WTC11 (cell line): ENCODE results near the gene ALOXE3. TPM values are rescaled to one million over a fixed set of nuclear protein-coding genes. Genes with fewer than 3 reads are reported as not detected.

Experiments
- ATAC-seq: fragments of 200-7000 bp; cut with Tn5 transposase; 2 replicates; pipeline ENCODE4 v1.10.0; 2021; ENCODE audit warnings: mild to moderate bottlenecking, moderate library complexity
- CTCF ChIA-PET: fragments of 300-600 bp; sonication (Branson Sonifier 250); formaldehyde crosslinking; loops from one replicate; lab custom pipeline; 2021; ENCODE audit warnings: antibody characterized with exemption; lab: Charles Lee
- POLR2A ChIA-PET: fragments of 350-600 bp; sonication (Branson Sonifier 250); formaldehyde crosslinking; loops from one replicate; lab custom pipeline; 2021; ENCODE audit warnings: antibody characterized with exemption; lab: Charles Lee
- DNase-seq: peaks from one replicate; pipeline ENCODE4 v3.0.0; 2021; ENCODE audit warnings: low spot score
- H3K27ac Mint-ChIP-seq: 2 replicates; pipeline ENCODE4 v1.8.0; 2021; ENCODE audit warnings: mixed read lengths
- H3K27me3 Mint-ChIP-seq: 2 replicates; pipeline ENCODE4 v1.8.0; 2021; ENCODE audit warnings: low read depth, mild to moderate bottlenecking, moderate library complexity, mixed read lengths
- H3K36me3 Mint-ChIP-seq: 2 replicates; pipeline ENCODE4 v1.8.0; 2021; ENCODE audit warnings: mixed read lengths
- H3K4me1 Mint-ChIP-seq: 2 replicates; pipeline ENCODE4 v1.8.0; 2022; ENCODE audit warnings: mixed read lengths
- H3K4me3 Mint-ChIP-seq: 2 replicates; pipeline ENCODE4 v1.8.0; 2021; ENCODE audit warnings: mild to moderate bottlenecking, moderate library complexity, mixed read lengths
- H3K9me3 Mint-ChIP-seq: 2 replicates; pipeline ENCODE4 v1.8.0; 2021; ENCODE audit warnings: mixed read lengths
- CBFB ChIP-seq: sonication (generic); formaldehyde crosslinking; IDR thresholded peaks from 2 replicates; pipeline ENCODE4 v1.8.1; 2022; ENCODE audit warnings: mild to moderate bottlenecking, low read depth, missing genetic modification reagents
- CREB1 ChIP-seq: sonication (generic); formaldehyde crosslinking; IDR thresholded peaks from 2 replicates; pipeline ENCODE4 v1.8.0; 2023; ENCODE audit warnings: mild to moderate bottlenecking, missing genetic modification reagents
- CTCF ChIP-seq: fragments of 200-600 bp; IDR thresholded peaks from 2 replicates; pipeline ENCODE4 v1.8.0; 2022; ENCODE audit warnings: antibody characterized with exemption
- EMX1 ChIP-seq: fragments of 250-450 bp; sonication (Bioruptor Pico); IDR thresholded peaks from 2 replicates; pipeline ENCODE4 v1.8.0; 2021; ENCODE audit warnings: mild to moderate bottlenecking
- ETV6 ChIP-seq: sonication (generic); formaldehyde crosslinking; IDR thresholded peaks from 2 replicates; pipeline ENCODE4 v1.8.1; 2022; ENCODE audit warnings: mild to moderate bottlenecking, missing genetic modification reagents
- FOXK1 ChIP-seq: sonication (generic); formaldehyde crosslinking; IDR thresholded peaks from 2 replicates; pipeline ENCODE4 v1.8.0; 2022; ENCODE audit warnings: mild to moderate bottlenecking, moderate library complexity, missing genetic modification reagents
- GABPB1 ChIP-seq: sonication (generic); formaldehyde crosslinking; IDR thresholded peaks from 2 replicates; pipeline ENCODE4 v1.8.1; 2023; ENCODE audit warnings: mild to moderate bottlenecking, missing genetic modification reagents
- NFYB ChIP-seq: sonication (generic); formaldehyde crosslinking; conservative IDR thresholded peaks from 2 replicates; pipeline ENCODE4 v1.8.0; 2022; ENCODE audit warnings: low read depth, missing genetic modification reagents
- NR3C1 ChIP-seq: sonication (generic); formaldehyde crosslinking; conservative IDR thresholded peaks from 2 replicates; pipeline ENCODE4 v1.8.1; 2023; ENCODE audit warnings: low read depth, mild to moderate bottlenecking, missing genetic modification reagents
- SOX15 ChIP-seq: fragments of 250-450 bp; sonication (Bioruptor Pico); IDR thresholded peaks from 2 replicates; pipeline ENCODE4 v1.9.0; 2021; ENCODE audit warnings: mild to moderate bottlenecking
- TEAD4 ChIP-seq: sonication (generic); formaldehyde crosslinking; IDR thresholded peaks from 2 replicates; pipeline ENCODE4 v1.8.0; 2022; ENCODE audit warnings: mild to moderate bottlenecking, missing genetic modification reagents
- USF1 ChIP-seq: sonication (generic); formaldehyde crosslinking; IDR thresholded peaks from 2 replicates; pipeline ENCODE4 v1.8.0; 2022; ENCODE audit warnings: mild to moderate bottlenecking, missing genetic modification reagents
- ZBTB21 ChIP-seq: sonication (generic); formaldehyde crosslinking; IDR thresholded peaks from 2 replicates; pipeline ENCODE4 v1.8.1; 2023; ENCODE audit warnings: mild to moderate bottlenecking, missing genetic modification reagents, borderline replicate concordance
- ZNF263 ChIP-seq: sonication (generic); formaldehyde crosslinking; IDR thresholded peaks from 2 replicates; pipeline ENCODE4 v1.8.1; 2022; ENCODE audit warnings: low read depth, mild to moderate bottlenecking, moderate library complexity, missing genetic modification reagents
- ZNF396 ChIP-seq: fragments of 250-450 bp; sonication (Bioruptor Pico); IDR thresholded peaks from 2 replicates; pipeline ENCODE4 v1.8.0; 2021; ENCODE audit warnings: mild to moderate bottlenecking, moderate library complexity, borderline replicate concordance
- total RNA-seq: library from RNA; stranded (reverse); gene quantifications from 3 replicates; pipeline ENCODE4 v1.2.3, GENCODE V29; 2021
- TF ChIP-seq, protein P1 (sequence below): sonication (generic); formaldehyde crosslinking; IDR thresholded peaks from 2 replicates; pipeline ENCODE4 v1.8.1; 2023; ENCODE audit warnings: mild to moderate bottlenecking, missing genetic modification reagents
- TF ChIP-seq, protein P2 (sequence below): sonication (generic); formaldehyde crosslinking; conservative IDR thresholded peaks from 2 replicates; pipeline ENCODE4 v1.8.1; 2023; ENCODE audit warnings: mild to moderate bottlenecking, low read depth, missing genetic modification reagents, moderate library complexity
- TF ChIP-seq, protein P3 (sequence below): sonication (generic); formaldehyde crosslinking; IDR thresholded peaks from 2 replicates; pipeline ENCODE4 v1.8.1; 2023; ENCODE audit warnings: mild to moderate bottlenecking, missing genetic modification reagents, moderate library complexity
- TF ChIP-seq, protein P4 (sequence below): fragments of 250-450 bp; sonication (Bioruptor Pico); IDR thresholded peaks from 2 replicates; pipeline ENCODE4 v2.1.2; 2022; ENCODE audit warnings: mild to moderate bottlenecking, moderate library complexity
- TF ChIP-seq, protein P5 (sequence below): sonication (generic); formaldehyde crosslinking; IDR thresholded peaks from 2 replicates; pipeline ENCODE4 v1.8.0; 2023; ENCODE audit warnings: missing genetic modification reagents

Gene ALOXE3
- total RNA-seq, 1 experiment from 2014 or later = 0.81 TPM

- DNase-seq (no peak), ATAC-seq (no peak)
- H3K27ac Mint-ChIP-seq = no peak overlapping the region
- CTCF ChIA-PET = interaction anchor here (1.1 kb wide), 3 partner anchors 14 to 204 kb away, joined by 3 to 8 read pairs (median 4); no protein-coding TSS in a partner anchor
- no peaks in the 10 kb centered on the region for H3K9me3 Mint-ChIP-seq
- POLR2A ChIA-PET = no interaction called here
- no peaks in the 10 kb centered on the region for H3K36me3 Mint-ChIP-seq
- H3K4me1 Mint-ChIP-seq = peaks cover 5% of the 10 kb centered on the region; the same call in 1 of the 2 replicates
- TF ChIP-seq NFYB (CRISPR knock-in tag) (no peak), ZBTB21 (no peak), EMX1 (CRISPR knock-in tag) (no peak), ZNF263 (no peak), USF1 (CRISPR knock-in tag) (no peak), CTCF (no peak), GABPB1 (CRISPR knock-in tag) (no peak), SOX15 (no peak), CREB1 (no peak)
- TF ChIP-seq, protein P1, sequence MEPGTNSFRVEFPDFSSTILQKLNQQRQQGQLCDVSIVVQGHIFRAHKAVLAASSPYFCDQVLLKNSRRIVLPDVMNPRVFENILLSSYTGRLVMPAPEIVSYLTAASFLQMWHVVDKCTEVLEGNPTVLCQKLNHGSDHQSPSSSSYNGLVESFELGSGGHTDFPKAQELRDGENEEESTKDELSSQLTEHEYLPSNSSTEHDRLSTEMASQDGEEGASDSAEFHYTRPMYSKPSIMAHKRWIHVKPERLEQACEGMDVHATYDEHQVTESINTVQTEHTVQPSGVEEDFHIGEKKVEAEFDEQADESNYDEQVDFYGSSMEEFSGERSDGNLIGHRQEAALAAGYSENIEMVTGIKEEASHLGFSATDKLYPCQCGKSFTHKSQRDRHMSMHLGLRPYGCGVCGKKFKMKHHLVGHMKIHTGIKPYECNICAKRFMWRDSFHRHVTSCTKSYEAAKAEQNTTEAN (CRISPR knock-in tag) = no peak
- TF ChIP-seq, protein P2, sequence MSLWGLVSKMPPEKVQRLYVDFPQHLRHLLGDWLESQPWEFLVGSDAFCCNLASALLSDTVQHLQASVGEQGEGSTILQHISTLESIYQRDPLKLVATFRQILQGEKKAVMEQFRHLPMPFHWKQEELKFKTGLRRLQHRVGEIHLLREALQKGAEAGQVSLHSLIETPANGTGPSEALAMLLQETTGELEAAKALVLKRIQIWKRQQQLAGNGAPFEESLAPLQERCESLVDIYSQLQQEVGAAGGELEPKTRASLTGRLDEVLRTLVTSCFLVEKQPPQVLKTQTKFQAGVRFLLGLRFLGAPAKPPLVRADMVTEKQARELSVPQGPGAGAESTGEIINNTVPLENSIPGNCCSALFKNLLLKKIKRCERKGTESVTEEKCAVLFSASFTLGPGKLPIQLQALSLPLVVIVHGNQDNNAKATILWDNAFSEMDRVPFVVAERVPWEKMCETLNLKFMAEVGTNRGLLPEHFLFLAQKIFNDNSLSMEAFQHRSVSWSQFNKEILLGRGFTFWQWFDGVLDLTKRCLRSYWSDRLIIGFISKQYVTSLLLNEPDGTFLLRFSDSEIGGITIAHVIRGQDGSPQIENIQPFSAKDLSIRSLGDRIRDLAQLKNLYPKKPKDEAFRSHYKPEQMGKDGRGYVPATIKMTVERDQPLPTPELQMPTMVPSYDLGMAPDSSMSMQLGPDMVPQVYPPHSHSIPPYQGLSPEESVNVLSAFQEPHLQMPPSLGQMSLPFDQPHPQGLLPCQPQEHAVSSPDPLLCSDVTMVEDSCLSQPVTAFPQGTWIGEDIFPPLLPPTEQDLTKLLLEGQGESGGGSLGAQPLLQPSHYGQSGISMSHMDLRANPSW (CRISPR knock-in tag) = no peak
- TF ChIP-seq, protein P3, sequence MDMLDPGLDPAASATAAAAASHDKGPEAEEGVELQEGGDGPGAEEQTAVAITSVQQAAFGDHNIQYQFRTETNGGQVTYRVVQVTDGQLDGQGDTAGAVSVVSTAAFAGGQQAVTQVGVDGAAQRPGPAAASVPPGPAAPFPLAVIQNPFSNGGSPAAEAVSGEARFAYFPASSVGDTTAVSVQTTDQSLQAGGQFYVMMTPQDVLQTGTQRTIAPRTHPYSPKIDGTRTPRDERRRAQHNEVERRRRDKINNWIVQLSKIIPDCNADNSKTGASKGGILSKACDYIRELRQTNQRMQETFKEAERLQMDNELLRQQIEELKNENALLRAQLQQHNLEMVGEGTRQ (CRISPR knock-in tag) = no peak
- TF ChIP-seq, protein P4, sequence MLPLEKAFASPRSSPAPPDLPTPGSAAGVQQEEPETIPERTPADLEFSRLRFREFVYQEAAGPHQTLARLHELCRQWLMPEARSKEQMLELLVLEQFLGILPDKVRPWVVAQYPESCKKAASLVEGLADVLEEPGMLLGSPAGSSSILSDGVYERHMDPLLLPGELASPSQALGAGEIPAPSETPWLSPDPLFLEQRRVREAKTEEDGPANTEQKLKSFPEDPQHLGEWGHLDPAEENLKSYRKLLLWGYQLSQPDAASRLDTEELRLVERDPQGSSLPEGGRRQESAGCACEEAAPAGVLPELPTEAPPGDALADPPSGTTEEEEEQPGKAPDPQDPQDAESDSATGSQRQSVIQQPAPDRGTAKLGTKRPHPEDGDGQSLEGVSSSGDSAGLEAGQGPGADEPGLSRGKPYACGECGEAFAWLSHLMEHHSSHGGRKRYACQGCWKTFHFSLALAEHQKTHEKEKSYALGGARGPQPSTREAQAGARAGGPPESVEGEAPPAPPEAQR = no peak
- TF ChIP-seq, all 79 proteins: peak for 0
- peaks cover 20% of the 10 kb centered on the region for H3K27me3 Mint-ChIP-seq
- H3K4me3 Mint-ChIP-seq = no peak overlapping the region
Observed at GRCh38 chr17:8096541-8096940, 21.8 kb downstream of the ALOXE3 start.

GRCh38 chr17:8095361-8095760, 23.0 kb downstream of the ALOXE3 start:
- Mint-ChIP-seq H3K27ac (no peak overlapping the region), H3K9me3 (no peaks in the 10 kb centered on the region), H3K27me3 (peaks cover 25% of the 10 kb centered on the region), H3K4me3 (no peak overlapping the region), H3K4me1 (peaks cover 11% of the 10 kb centered on the region), H3K36me3 (no peaks in the 10 kb centered on the region)
- ChIA-PET POLR2A (no interaction called here), CTCF (interaction anchor here (1.1 to 5.5 kb wide), 5 partner anchors 12 to 24 kb away, joined by 4 to 127 read pairs (median 56); partner anchors contain the start of gene ALOXE3)
- ATAC-seq (no peak), DNase-seq (no peak)
- no peak for TF ChIP-seq ZNF396 (CRISPR knock-in tag)
- TF ChIP-seq NR3C1 (CRISPR knock-in tag) = no peak
- TF ChIP-seq, protein P4 = no peak
- no peak for TF ChIP-seq TEAD4 (CRISPR knock-in tag)
- TF ChIP-seq, protein P5, sequence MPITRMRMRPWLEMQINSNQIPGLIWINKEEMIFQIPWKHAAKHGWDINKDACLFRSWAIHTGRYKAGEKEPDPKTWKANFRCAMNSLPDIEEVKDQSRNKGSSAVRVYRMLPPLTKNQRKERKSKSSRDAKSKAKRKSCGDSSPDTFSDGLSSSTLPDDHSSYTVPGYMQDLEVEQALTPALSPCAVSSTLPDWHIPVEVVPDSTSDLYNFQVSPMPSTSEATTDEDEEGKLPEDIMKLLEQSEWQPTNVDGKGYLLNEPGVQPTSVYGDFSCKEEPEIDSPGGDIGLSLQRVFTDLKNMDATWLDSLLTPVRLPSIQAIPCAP = no peak
- TF ChIP-seq ETV6 (CRISPR knock-in tag) = no peak
- TF ChIP-seq CBFB (CRISPR knock-in tag) = no peak
- TF ChIP-seq FOXK1 (CRISPR knock-in tag) = no peak
